Measurements from ENCODE around the gene NFATC2.

NFATC2 gene

DNA sequence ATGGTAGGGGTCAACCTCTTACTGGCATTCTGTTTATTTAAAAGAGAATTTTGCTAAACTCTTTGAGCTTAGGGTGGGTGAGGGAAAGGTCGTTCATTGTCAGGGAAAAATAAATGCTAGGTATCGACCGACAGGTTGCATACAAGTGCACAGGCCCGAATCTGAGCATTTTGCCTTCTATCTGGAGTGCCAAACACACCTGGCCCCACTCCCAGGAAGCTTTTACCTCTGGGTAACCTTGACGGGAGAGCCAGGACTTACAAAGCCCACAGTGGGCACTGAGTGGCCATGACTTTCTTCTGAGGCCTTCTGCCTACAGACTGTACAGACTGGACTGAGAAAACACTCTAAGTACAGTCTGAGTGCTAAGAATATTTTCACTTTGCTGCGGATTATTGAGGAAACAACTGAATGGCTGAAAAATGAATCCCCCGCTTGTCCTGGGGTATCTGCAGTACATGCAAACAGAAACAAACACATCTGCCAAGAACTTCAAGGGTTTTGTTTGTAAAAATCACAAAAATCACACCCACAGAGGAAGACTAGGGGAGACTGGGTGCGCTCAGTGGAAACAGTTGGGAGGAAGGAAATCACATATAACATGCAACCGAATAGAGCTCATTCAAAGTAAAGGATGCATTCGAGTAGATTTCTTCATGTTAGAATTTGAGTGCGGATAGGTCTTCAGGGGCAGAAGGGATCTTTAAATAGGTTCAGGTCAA lies 152.8 kb downstream of the NFATC2 start:
- DNase-seq (ENCODE audit: low spot score): no peak

DNA sequence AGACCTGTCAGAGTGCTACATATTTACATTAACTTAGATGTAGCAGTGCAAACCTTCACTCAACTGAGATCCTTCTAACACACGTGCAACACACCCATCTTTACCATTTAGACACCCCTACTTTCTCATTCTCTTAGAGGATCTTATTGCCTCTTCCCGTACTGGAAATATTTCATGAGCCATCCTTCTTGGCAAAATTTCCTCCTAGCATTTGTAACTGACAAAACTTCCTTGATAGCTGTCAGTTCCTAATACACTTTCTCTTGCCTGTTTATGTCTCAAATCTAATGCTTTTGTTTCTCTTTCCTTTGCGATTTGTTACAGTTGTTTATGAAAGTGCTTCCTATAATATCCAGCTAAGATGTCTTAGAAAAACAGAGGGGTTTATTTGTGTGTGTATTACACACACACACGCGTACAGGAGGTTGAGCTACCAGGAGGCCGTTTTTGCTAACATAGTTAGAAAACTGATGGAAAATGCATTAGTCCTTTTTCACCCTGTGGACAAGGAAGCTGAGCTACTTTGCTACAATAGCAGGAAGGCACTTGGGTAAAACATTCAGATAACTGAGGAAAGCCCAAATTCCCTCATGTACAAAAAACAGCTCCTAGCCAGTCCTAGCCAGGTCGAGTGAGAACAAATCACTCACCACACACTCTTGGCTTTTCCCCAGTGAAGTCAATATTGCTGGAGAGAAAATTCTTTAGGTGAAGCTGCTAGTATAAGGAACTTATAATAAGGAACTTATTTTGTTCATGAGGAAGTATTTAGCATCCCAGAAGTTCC lies 153.6 kb downstream of the NFATC2 start:
- peak; percentile 30 for DNase-seq (ENCODE audit: low spot score)

DNA sequence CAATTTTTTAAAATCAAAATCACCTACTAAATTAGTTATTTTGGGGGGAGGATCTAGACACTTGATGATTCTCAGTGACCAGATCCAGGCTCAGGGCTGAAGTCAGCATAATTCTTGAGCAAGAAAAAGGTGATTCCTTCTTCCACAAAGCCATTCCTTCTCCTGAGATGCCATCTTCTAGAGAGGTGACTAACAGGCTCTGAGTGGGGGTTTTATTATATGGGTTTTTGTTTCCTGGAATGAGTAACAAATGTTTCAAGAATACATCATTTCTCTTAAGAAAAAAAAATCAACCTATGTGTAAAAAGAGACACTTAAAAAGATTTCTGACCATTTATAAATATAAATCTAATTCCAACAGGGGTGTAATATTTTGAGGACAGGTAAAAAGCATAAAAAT lies 154.3 kb downstream of the NFATC2 start:
- no peak for DNase-seq (ENCODE audit: low spot score)

GRCh38 chr20:51387125-51387875 lies 155.2 kb downstream of the NFATC2 start:
- no peak for DNase-seq (ENCODE audit: low spot score)

DNA sequence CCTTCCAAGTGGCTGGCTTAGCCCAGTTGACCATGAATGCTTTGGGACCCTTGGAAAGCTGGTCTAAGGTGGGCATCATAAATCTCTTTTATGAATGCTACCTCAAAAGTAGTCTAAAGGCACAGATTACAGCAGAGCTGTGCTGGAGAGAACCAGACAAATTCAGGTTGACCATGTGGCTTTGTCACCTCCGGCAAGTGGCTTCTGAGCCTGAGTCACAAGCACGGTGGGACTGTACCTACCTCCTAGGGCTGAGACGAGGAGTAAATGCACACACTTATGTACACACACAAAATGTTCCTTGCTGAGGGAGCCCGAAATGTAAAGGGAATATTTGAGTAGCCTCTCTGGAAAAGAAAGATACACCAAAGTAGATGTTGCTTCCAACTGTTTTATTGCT lies 155.9 kb downstream of the NFATC2 start:
- no peak for DNase-seq (ENCODE audit: low spot score)

DNA sequence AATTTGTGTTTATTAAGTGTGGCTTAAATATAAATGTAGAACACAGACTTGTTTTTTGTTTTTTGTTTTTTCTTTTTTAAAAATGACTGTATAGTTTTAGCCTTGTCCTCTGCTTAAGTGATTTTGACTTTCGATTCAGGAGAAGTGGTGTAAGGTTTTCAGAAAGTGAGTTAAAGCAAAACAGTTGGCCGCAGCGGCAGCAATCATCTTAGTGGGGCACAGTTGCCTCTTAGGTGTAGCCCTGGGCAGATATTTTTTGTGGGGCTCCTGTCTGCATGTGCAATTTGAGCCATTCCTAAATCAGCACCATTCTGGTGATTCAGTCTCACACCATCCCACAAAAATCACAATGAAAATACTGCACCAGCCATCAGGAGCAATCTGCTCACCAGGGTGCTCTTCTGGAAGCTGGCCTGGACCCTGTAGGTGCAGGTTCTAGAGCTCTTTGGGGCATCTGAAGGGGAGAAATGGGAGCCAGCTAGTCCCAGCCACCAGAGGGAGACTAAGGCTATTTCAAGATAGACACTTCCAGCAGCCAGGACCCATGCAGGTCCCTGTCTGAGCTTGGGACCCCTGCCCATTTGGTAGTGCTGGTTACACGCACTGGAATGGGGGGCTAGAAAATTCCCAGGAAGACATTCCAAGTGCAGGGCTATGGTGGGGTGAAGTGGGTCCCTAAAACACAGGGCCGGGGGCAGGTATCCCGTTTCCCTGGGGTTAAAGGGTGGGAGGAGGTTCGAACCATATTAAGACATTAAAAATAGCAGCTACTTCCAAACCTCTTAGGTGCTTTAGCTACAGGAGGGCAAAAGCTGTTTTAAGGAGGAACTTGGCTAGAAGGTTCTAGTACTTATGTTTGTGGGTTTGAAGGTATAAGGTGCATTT lies 156.6 kb downstream of the NFATC2 start:
- DNase-seq (ENCODE audit: low spot score): no peak

GRCh38 chr20:51384875-51385274 lies 157.6 kb downstream of the NFATC2 start:
- no peak for DNase-seq (ENCODE audit: low spot score)

GRCh38 chr20:51383891-51384510 lies 158.5 kb downstream of the NFATC2 start:
- no peak for DNase-seq (ENCODE audit: low spot score)

DNA sequence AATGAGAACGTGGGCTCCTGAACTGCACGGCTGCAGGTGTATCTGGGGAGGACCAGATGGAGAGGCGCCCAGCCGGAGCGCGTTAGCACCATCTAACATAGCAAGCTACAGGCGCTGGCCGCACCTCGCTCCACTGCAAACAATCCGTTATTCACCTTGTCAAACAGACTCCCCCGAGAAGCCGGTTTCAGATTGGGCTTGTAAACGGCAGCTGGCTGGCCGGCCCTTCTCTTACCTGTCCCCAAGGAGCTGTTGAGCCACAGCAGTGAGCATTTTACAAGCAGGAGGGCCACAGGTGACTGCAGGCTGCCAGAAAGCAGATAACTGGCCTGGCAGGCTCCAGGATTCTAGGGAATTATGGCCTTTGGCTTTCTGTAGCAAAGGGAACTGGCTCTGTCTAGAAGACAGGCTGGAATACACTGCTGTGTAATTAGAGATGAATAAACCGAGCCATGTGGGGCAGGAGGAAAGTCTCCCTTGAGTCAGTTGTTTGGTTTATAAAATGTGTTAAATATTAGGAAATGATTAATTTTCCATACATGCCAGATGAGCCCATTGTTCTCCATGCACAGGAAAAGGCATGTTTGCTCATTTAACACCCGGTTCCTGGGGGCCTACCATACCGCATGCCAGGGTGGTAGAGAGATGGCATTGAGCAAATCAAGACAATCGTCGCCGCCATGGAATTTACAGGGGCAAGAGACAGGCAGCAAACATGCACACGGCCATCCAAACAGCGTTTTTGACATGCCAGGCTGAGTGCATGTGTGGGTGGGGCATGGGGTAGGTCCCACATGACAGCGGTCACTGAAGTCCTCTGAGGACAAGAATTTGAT lies 159.3 kb downstream of the NFATC2 start:
- no peak for DNase-seq (ENCODE audit: low spot score)

GRCh38 chr20:51382111-51382985 lies 160.2 kb downstream of the NFATC2 start:
- DNase-seq (ENCODE audit: low spot score): no peak

DNA sequence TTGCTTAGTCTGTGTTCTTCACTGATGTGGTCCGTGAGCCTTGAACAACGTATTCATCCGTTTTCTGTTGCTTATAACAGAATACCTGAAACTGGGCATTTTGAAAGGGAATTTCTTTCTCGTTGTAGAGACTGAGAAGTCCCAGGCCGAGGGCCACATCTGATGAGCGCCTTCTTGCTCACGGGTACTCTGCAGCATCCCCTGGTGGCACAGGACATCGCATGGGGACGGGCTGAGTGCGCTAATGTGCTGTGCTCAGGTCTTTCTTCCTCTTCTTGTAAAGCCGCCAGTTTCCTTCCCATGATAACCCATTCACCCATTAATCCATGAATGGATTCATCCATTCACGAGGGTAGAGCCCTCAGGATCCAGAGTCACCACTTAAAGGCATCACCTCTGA lies 161.0 kb downstream of the NFATC2 start:
- DNase-seq (ENCODE audit: low spot score): no peak

- DNase-seq (ENCODE audit: low spot score): no peak
Observed at GRCh38 chr20:51380401-51381385, 161.8 kb downstream of the NFATC2 start.

GRCh38 chr20:51379601-51380341 lies 162.7 kb downstream of the NFATC2 start:
- DNase-seq (ENCODE audit: low spot score): no peak

GRCh38 chr20:51378171-51378928 lies 164.2 kb downstream of the NFATC2 start:
- DNase-seq (ENCODE audit: low spot score): no peak

DNA sequence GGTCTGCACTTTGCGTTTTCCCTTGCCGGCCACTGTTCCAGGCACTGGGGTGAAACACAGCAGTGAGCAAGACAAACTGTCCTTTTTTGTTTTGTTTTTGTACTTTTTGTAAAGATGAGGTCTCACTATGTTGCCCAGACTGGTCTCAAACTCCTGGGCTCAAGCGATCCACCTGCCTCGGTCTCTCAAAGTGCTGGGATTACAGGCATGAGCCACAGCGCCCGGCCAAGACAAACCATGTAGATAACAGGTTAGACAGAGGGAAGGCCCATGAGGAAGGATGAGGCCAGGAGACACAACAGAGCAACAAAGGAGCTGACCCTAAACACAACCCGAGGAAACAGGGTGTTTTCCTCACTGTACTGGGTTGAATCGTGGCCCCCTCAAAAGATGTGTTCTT lies 165.4 kb downstream of the NFATC2 start:
- no peak for DNase-seq (ENCODE audit: low spot score)

GRCh38 chr20:51376111-51376510 lies 166.4 kb downstream of the NFATC2 start:
- peak; percentile 49 for DNase-seq (ENCODE audit: low spot score)

GRCh38 chr20:51375561-51375960 lies 167.0 kb downstream of the NFATC2 start:
- DNase-seq (ENCODE audit: low spot score): no peak

Measured in pons (tissue), 1 donor.